Panc1 (cell line): ENCODE results near the gene FAM107B. TPM values are rescaled to one million over a fixed set of nuclear protein-coding genes. Genes with fewer than 3 reads are reported as not detected.
A peak's percentile ranks its signal among the peaks of the same experiment; 100 is the strongest.

Experiments
- ATAC-seq: fragments of 200-7000 bp; cut with Tn5 transposase; 2 replicates; pipeline ENCODE4 v1.9.1; 2020; ENCODE audit warnings: mild to moderate bottlenecking, moderate library complexity
- BruUV-seq: library from RNA; stranded (reverse); fragments of 400-500 nt; replicated peaks from 2 replicates; lab custom pipeline; 2021; lab: Mats Ljungman, UMichigan
- CTCF ChIA-PET: fragments of 300-600 bp; sonication (Branson Sonifier 250); formaldehyde crosslinking; loops from one replicate; lab custom pipeline; 2022; ENCODE audit warnings: antibody characterized with exemption; lab: Charles Lee
- POLR2A ChIA-PET: fragments of 300-600 bp; sonication (Branson Sonifier 250); formaldehyde crosslinking; loops from one replicate; lab custom pipeline; 2022; ENCODE audit warnings: antibody characterized with exemption; lab: Charles Lee
- DNase-seq: peaks from one replicate; pipeline ENCODE4 v3.0.0-alpha.2; 2010; ENCODE audit warnings: low read depth, low spot score
- H3K27ac ChIP-seq: 2 replicates; pipeline ENCODE4 v1.5.1; 2011; ENCODE audit warnings: mild to moderate bottlenecking, low read length, inconsistent platforms
- H3K27me3 ChIP-seq: fragments of 200-500 bp; sonication (Bioruptor generic); 2 replicates; pipeline ENCODE4 v1.6.0; 2014; ENCODE audit warnings: low read length, inconsistent platforms; ENCODE audit not compliant: control insufficient read depth, insufficient read depth
- H3K36me3 ChIP-seq: fragments of 200-500 bp; sonication (Bioruptor generic); 2 replicates; pipeline ENCODE4 v1.5.1; 2014; ENCODE audit warnings: inconsistent platforms, mild to moderate bottlenecking, low read length, moderate library complexity; ENCODE audit not compliant: control insufficient read depth, insufficient read depth
- H3K4me1 ChIP-seq: 2 replicates; pipeline ENCODE4 v1.5.1; 2011; ENCODE audit warnings: inconsistent platforms, mild to moderate bottlenecking, low read length, moderate library complexity; ENCODE audit not compliant: control insufficient read depth, insufficient read depth
- H3K4me3 ChIP-seq, 2 experiments: 2 replicates each; pipeline ENCODE4 v1.5.1; 2011 to 2012; ENCODE audit warnings: low read depth in 2 of 2, low read length in 2 of 2, mild to moderate bottlenecking in 2 of 2, inconsistent platforms in 1 of 2, moderate library complexity in 1 of 2
- H3K9me3 ChIP-seq: fragments of 200-500 bp; sonication (Bioruptor generic); 2 replicates; pipeline ENCODE4 v1.5.1; 2014; ENCODE audit warnings: low read depth, mild to moderate bottlenecking, inconsistent platforms, low read length, moderate library complexity; ENCODE audit not compliant: control insufficient read depth, insufficient read depth
- CTCF ChIP-seq: fragments of 450-650 bp; IDR thresholded peaks from 2 replicates; pipeline ENCODE4 v1.5.1; 2017; ENCODE audit warnings: mild to moderate bottlenecking
- POLR2AphosphoS5 ChIP-seq: IDR thresholded peaks from 2 replicates; pipeline ENCODE4 v1.6.1; 2012; ENCODE audit warnings: mild to moderate bottlenecking, low read depth, low read length, moderate library complexity
- REST ChIP-seq, 2 experiments: IDR thresholded peaks; 2 replicates each; pipeline ENCODE4 v1.6.1; 2011 to 2012; ENCODE audit warnings: low read depth in 2 of 2, control low read depth in 1 of 2, low read length in 1 of 2, mild to moderate bottlenecking in 1 of 2, moderate library complexity in 1 of 2; ENCODE audit not compliant: insufficient read depth in 1 of 2
- SIN3A ChIP-seq: IDR thresholded peaks from 2 replicates; pipeline ENCODE4 v1.6.1; 2012; ENCODE audit warnings: low read depth, mild to moderate bottlenecking, low read length, moderate library complexity, borderline replicate concordance; ENCODE audit not compliant: insufficient read depth
- TCF7L2 ChIP-seq: IDR thresholded peaks from 2 replicates; pipeline ENCODE4 v1.6.1; 2011; ENCODE audit warnings: mild to moderate bottlenecking, low read depth, low read length, inconsistent platforms
- in situ Hi-C: cut with HindIII; loops from 2 replicates; pipeline ENCODE4 v1.10.0; 2016; ENCODE audit warnings: low sequenced_read_pairs, low pct_unique_long_range_greater_than_20kb
- intact Hi-C: fragments of 100-400 bp; cut with micrococcal nuclease; formaldehyde crosslinking; loops from one replicate; pipeline ENCODE4 v1.10.0; 2022; ENCODE audit not compliant: unreplicated experiment
- total RNA-seq: library from RNA; stranded (reverse); gene quantifications from one replicate; pipeline ENCODE4 v1.2.1, GENCODE V29; 2021; ENCODE audit not compliant: unreplicated experiment

The FAM107B gene
- total RNA-seq, 1 experiment from 2014 or later, result 13.4 TPM

GRCh38 chr10:14587540-14588083 is 187.1 kb downstream of the FAM107B start:
- Histone ChIP-seq H3K27me3 (no peaks in the 10 kb centered on the region), H3K9me3 (no peaks in the 10 kb centered on the region), H3K36me3 (no peaks in the 10 kb centered on the region), H3K27ac (no peak overlapping the region), H3K4me1 (no peaks in the 10 kb centered on the region), H3K4me3 (no peak overlapping the region)
- BruUV-seq, result no TSS peak
- DNase-seq (no peak), ATAC-seq (peak; percentile 22; the same call in 1 of the 2 replicates)
- in situ Hi-C loops (no loop called here), intact Hi-C loops (no loop called here)
- TF ChIP-seq REST (IDR thresholded peaks at IDR 0.05; ENCODE audit: insufficient read depth in 1 of 2, low read depth in 2 of 2, low read length in 1 of 2) (no peak), SIN3A (no peak), POLR2AphosphoS5 (no peak), TCF7L2 (no peak), CTCF (no peak)
- ChIA-PET POLR2A (no interaction called here), CTCF (no interaction called here)

GRCh38 chr10:14586901-14587300 is 187.8 kb downstream of the FAM107B start:
- ChIA-PET POLR2A (no interaction called here), CTCF (no interaction called here)
- intact Hi-C loops (no loop called here), in situ Hi-C loops (no loop called here)
- Histone ChIP-seq H3K27me3 (no peaks in the 10 kb centered on the region), H3K4me3 (no peak overlapping the region), H3K4me1 (no peaks in the 10 kb centered on the region), H3K27ac (no peak overlapping the region), H3K36me3 (no peaks in the 10 kb centered on the region), H3K9me3 (no peaks in the 10 kb centered on the region)
- ATAC-seq (no peak), DNase-seq (no peak)
- TF ChIP-seq TCF7L2, result no peak
- no TSS peak for BruUV-seq

GRCh38 chr10:14585287-14586193 is 189.2 kb downstream of the FAM107B start:
- intact Hi-C loops, result no loop called here
- in situ Hi-C loops, result no loop called here
- CTCF ChIA-PET, result no interaction called here
- Histone ChIP-seq H3K4me3 (no peak overlapping the region), H3K36me3 (no peaks in the 10 kb centered on the region), H3K27ac (no peak overlapping the region), H3K4me1 (no peaks in the 10 kb centered on the region), H3K9me3 (no peaks in the 10 kb centered on the region), H3K27me3 (no peaks in the 10 kb centered on the region)
- TF ChIP-seq CTCF (no peak), POLR2AphosphoS5 (no peak), REST (IDR thresholded peaks at IDR 0.05; ENCODE audit: insufficient read depth in 1 of 2, low read depth in 2 of 2, low read length in 1 of 2) (no peak), TCF7L2 (no peak), SIN3A (no peak)
- BruUV-seq, result no TSS peak
- ATAC-seq, result no peak
- POLR2A ChIA-PET, result no interaction called here
- DNase-seq, result no peak
